Measurements from ENCODE around the gene RICTOR. TPM values are rescaled to one million over a fixed set of nuclear protein-coding genes. Genes with fewer than 3 reads are reported as not detected.

RICTOR gene
- total RNA-seq, 1 donor from 2014 or later, result 41.3 TPM

GRCh38 chr5:38926121-38926520 lies 148.1 kb downstream of the RICTOR start:
- Histone ChIP-seq H3K79me2 (ENCODE audit: low read depth) (no peaks in the 10 kb centered on the region), H2AFZ (replicated peaks) (no peak overlapping the region), H3K27me3 (no peaks in the 10 kb centered on the region), H3K4me1 (no peaks in the 10 kb centered on the region), H3K36me3 (no peaks in the 10 kb centered on the region), H3K9me3 (ENCODE audit: low read depth) (no peaks in the 10 kb centered on the region), H3K9ac (no peak overlapping the region), H3F3A (ENCODE audit: low read depth) (no peaks in the 10 kb centered on the region), H4K20me1 (ENCODE audit: low read depth) (no peaks in the 10 kb centered on the region), H3K4me2 (no peak overlapping the region), H3K27ac (no peak overlapping the region), H3K4me3 (no peak overlapping the region)
- Mint-ChIP-seq H3K27me3 (ENCODE audit: insufficient read depth, low read depth) (peaks cover 2% of the 10 kb centered on the region), H3K4me3 (no peak overlapping the region), H3K9me3 (no peaks in the 10 kb centered on the region), H3K4me1 (no peaks in the 10 kb centered on the region), H3K27ac (no peak overlapping the region), H3K36me3 (no peaks in the 10 kb centered on the region)
- DNase-seq (ENCODE audit: low spot score), result no peak
- no peak for TF ChIP-seq EZH2 (IDR thresholded peaks at IDR 0.05)
- TF ChIP-seq CTCF (IDR thresholded peaks at IDR 0.05), result no peak
- no peak for TF ChIP-seq EZH2phosphoT487 (IDR thresholded peaks at IDR 0.05)

DNA sequence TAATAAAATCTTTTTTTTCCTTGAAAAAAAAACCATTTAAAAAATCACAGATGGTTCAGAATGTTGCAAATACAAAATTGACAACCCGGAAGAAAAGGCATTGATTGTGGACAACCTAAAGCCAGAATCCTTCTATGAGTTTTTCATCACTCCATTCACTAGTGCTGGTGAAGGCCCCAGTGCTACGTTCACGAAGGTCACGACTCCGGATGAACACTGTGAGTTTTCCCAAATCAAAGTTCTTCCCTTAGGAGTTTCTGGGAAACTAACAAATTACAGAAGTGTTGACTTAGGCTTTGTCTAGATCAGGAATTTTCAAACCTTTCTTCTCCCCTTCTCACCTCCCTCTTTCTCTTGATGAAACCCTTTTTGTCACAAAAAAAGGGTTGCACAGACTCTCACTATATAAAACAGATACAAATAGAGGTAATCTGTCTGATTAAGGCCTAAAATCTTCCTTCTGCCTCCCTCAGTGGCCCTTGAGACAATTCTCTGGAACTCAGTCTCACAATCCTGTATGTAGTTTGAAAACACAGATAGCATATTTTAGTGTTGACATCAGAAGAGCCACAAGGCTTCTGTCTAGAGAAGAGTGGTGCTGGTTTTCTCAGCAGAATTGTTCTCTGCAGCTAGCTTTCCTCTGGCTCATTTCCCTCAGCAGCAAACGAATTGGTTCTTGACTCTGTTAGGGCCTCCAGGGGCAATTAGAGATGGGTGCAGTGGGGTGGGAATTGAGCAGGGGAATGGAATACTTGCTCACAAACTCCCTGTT lies 148.9 kb downstream of the RICTOR start:
- Histone ChIP-seq H3F3A (ENCODE audit: low read depth) (no peaks in the 10 kb centered on the region), H4K20me1 (ENCODE audit: low read depth) (no peaks in the 10 kb centered on the region), H3K9me3 (ENCODE audit: low read depth) (no peaks in the 10 kb centered on the region), H3K36me3 (no peaks in the 10 kb centered on the region), H3K27ac (no peak overlapping the region), H3K27me3 (no peaks in the 10 kb centered on the region), H3K79me2 (ENCODE audit: low read depth) (no peaks in the 10 kb centered on the region), H3K9ac (no peak overlapping the region), H3K4me3 (no peak overlapping the region), H3K4me1 (no peaks in the 10 kb centered on the region), H3K4me2 (no peak overlapping the region), H2AFZ (replicated peaks) (no peak overlapping the region)
- Mint-ChIP-seq H3K4me1 (no peaks in the 10 kb centered on the region), H3K9me3 (no peaks in the 10 kb centered on the region), H3K27me3 (ENCODE audit: insufficient read depth, low read depth) (peaks cover 2% of the 10 kb centered on the region), H3K27ac (no peak overlapping the region), H3K36me3 (no peaks in the 10 kb centered on the region), H3K4me3 (no peak overlapping the region)
- TF ChIP-seq EZH2 (IDR thresholded peaks at IDR 0.05), result no peak
- no peak for TF ChIP-seq EZH2phosphoT487 (IDR thresholded peaks at IDR 0.05)
- no peak for TF ChIP-seq CTCF (IDR thresholded peaks at IDR 0.05)
- no peak for DNase-seq (ENCODE audit: low spot score)

DNA sequence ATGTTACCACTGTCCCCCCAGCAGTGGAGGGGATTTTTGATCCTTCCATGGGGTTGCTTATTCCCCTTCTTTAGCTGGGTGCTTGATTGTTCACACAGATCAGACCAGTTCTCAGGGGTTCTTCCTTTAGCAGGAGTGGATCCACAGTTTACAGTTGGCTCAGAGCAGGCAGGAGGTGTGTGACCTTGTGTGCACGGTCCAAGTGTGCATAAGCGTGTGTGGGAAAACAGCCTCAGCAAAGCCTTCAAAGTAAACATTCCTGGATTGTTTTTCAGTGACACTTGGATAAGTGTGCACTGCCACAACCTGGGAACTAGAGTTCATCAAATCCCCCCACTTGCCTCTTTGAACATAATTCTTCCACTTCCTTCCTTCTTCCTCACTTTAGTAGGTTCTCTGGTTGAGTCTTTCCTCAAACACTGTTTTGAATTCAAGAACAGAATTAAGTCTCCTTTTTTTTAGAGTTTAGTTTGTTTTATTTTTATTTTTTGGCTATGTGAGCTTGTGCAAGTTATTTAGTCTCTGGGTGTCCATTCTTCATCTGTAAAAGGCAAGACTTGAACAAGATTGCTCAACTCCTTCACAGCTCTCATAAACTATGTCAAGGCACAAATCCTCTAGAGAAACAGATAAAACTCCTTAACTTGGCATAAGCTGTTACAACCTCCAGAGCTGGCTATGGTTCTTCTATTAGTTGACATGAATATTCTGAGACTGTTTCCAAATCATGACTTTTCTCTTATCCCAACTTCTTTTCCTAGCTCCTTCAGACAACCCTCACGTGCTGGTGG lies 150.3 kb downstream of the RICTOR start:
- TF ChIP-seq EZH2 (IDR thresholded peaks at IDR 0.05), result no peak
- TF ChIP-seq EZH2phosphoT487 (IDR thresholded peaks at IDR 0.05), result no peak
- TF ChIP-seq CTCF (IDR thresholded peaks at IDR 0.05), result no peak
- no peaks in the 10 kb centered on the region for H3K36me3 Mint-ChIP-seq
- no peak for DNase-seq (ENCODE audit: low spot score)
- no peak overlapping the region for H3K4me3 ChIP-seq
- H3K4me1 Mint-ChIP-seq, result no peaks in the 10 kb centered on the region
- H3K9me3 ChIP-seq (ENCODE audit: low read depth), result no peaks in the 10 kb centered on the region
- H3F3A ChIP-seq (ENCODE audit: low read depth), result no peaks in the 10 kb centered on the region
- no peak overlapping the region for H3K4me2 ChIP-seq
- H3K27me3 Mint-ChIP-seq (ENCODE audit: insufficient read depth, low read depth), result peaks cover 2% of the 10 kb centered on the region
- no peaks in the 10 kb centered on the region for H3K36me3 ChIP-seq
- no peaks in the 10 kb centered on the region for H3K9me3 Mint-ChIP-seq
- no peak overlapping the region for H3K27ac ChIP-seq
- H4K20me1 ChIP-seq (ENCODE audit: low read depth), result no peaks in the 10 kb centered on the region
- no peaks in the 10 kb centered on the region for H3K27me3 ChIP-seq
- H3K27ac Mint-ChIP-seq, result no peak overlapping the region
- H3K4me3 Mint-ChIP-seq, result no peak overlapping the region
- H3K4me1 ChIP-seq, result no peaks in the 10 kb centered on the region
- H3K9ac ChIP-seq, result no peak overlapping the region
- H3K79me2 ChIP-seq (ENCODE audit: low read depth), result no peaks in the 10 kb centered on the region
- H2AFZ ChIP-seq (replicated peaks), result no peak overlapping the region

All from neural progenitor cell (in vitro differentiated cells).